Endothelial cell of umbilical vein (primary cell): Measurements from ENCODE around the gene PPP4R1. TPM values are rescaled to one million over a fixed set of nuclear protein-coding genes. Genes with fewer than 3 reads are reported as not detected.

ENCODE experiments used
- BruUV-seq: library from RNA; stranded (reverse); fragments of 400-500 nt; replicated peaks from 2 replicates; lab custom pipeline; 2021; lab: Mats Ljungman, UMichigan
- CTCF ChIA-PET: fragments of 300-600, 350-600 bp; sonication (Branson Sonifier 250); formaldehyde crosslinking; loops from one replicate; lab custom pipeline; 2021; ENCODE audit warnings: antibody characterized with exemption, inconsistent platforms; lab: Charles Lee
- POLR2A ChIA-PET: fragments of 300-600, 350-600 bp; sonication (Branson Sonifier 250); formaldehyde crosslinking; loops from one replicate; lab custom pipeline; 2021; ENCODE audit warnings: antibody characterized with exemption, inconsistent platforms; lab: Charles Lee
- DNase-seq: peaks from one replicate; pipeline ENCODE4 v3.0.0-alpha.2; 2011; ENCODE audit warnings: low read depth, low spot score
- FAIRE-seq: peaks from 2 replicates; lab custom pipeline; 2011; peaks lifted over from hg19 to GRCh38; lab: Jason Lieb, UNC
- H2AFZ ChIP-seq: 2 replicates; pipeline ENCODE4 v1.6.0; 2012; ENCODE audit warnings: low read depth, low read length, control low read depth, inconsistent platforms
- H3K27ac ChIP-seq: 2 replicates; pipeline ENCODE4 v1.5.1; 2011; ENCODE audit warnings: low read depth, mild to moderate bottlenecking, control low read depth, low read length, moderate library complexity; ENCODE audit not compliant: insufficient read depth
- H3K27me3 ChIP-seq, 2 experiments: 2 replicates each; pipeline versions ENCODE4 v1.6.0 to v1.6.1; 2011; ENCODE audit warnings: low read length in 2 of 2, mixed read lengths in 1 of 2; ENCODE audit not compliant: control insufficient read depth in 2 of 2, insufficient read depth in 2 of 2
- H3K36me3 ChIP-seq, 2 experiments: 2 replicates in 1 of 2; 3 replicates in 1 of 2; pipeline ENCODE4 v1.5.1; 2011; ENCODE audit warnings: low read length in 2 of 2, mild to moderate bottlenecking in 1 of 2, moderate library complexity in 1 of 2; ENCODE audit not compliant: control insufficient read depth in 2 of 2, insufficient read depth in 2 of 2; ENCODE audit errors: extremely low read depth in 1 of 2
- H3K4me1 ChIP-seq: 3 replicates; pipeline ENCODE4 v1.5.1; 2011; ENCODE audit warnings: mild to moderate bottlenecking, low read length; ENCODE audit not compliant: control insufficient read depth, insufficient read depth; ENCODE audit errors: extremely low read depth
- H3K4me2 ChIP-seq: 2 replicates; pipeline ENCODE4 v1.6.1; 2011; ENCODE audit warnings: low read length, control low read depth, mixed read lengths; ENCODE audit not compliant: insufficient read depth
- H3K4me3 ChIP-seq, 3 experiments: fragments of 200-600 bp in 1 of 3; sonication (generic), shearing (Covaris generic) in 1 of 3; replicated peaks in 1 of 3; 2 replicates each; pipeline ENCODE4 v1.5.1; 2011 to 2016; ENCODE audit warnings: control low read depth in 3 of 3, low read length in 3 of 3, mild to moderate bottlenecking in 2 of 3, inconsistent platforms in 1 of 3, low read depth in 1 of 3, moderate library complexity in 1 of 3; ENCODE audit not compliant: insufficient read depth in 1 of 3
- H3K79me2 ChIP-seq: 2 replicates; pipeline ENCODE4 v1.6.0; 2012; ENCODE audit warnings: low read length, inconsistent platforms; ENCODE audit not compliant: control insufficient read depth, insufficient read depth
- H3K9ac ChIP-seq: replicated peaks from 2 replicates; pipeline ENCODE3; 2011; ENCODE audit warnings: low read length, control low read depth; ENCODE audit not compliant: insufficient read depth; ENCODE audit errors: extremely low read depth
- H3K9me1 ChIP-seq: replicated peaks from 3 replicates; pipeline ENCODE4 v1.6.0; 2011; ENCODE audit warnings: mild to moderate bottlenecking, low read length; ENCODE audit not compliant: control insufficient read depth, insufficient read depth; ENCODE audit errors: extremely low read depth
- H3K9me3 ChIP-seq: replicated peaks from 2 replicates; pipeline ENCODE4 v1.5.1; 2012; ENCODE audit warnings: low read length, inconsistent platforms; ENCODE audit not compliant: control insufficient read depth, insufficient read depth
- H4K20me1 ChIP-seq: replicated peaks from 2 replicates; pipeline ENCODE3; 2011; ENCODE audit warnings: mild to moderate bottlenecking, low read length; ENCODE audit not compliant: control insufficient read depth, insufficient read depth; ENCODE audit errors: extremely low read depth
- CTCF ChIP-seq, 2 donors: IDR thresholded peaks; 1 replicate in 1 of 2; 2 replicates in 1 of 2; pipeline ENCODE4 v1.5.1; 2011; ENCODE audit warnings: low read length in 2 of 2, mild to moderate bottlenecking in 2 of 2, moderate library complexity in 2 of 2, control low read depth in 1 of 2, inconsistent platforms in 1 of 2, low read depth in 1 of 2; ENCODE audit not compliant: insufficient read depth in 1 of 2; ENCODE audit errors: extremely low read depth in 1 of 2
- EZH2 ChIP-seq: IDR thresholded peaks from 2 replicates; pipeline ENCODE4 v1.6.1; 2012; ENCODE audit warnings: borderline replicate concordance, low read depth, mild to moderate bottlenecking, moderate library complexity, low read length, inconsistent platforms; ENCODE audit not compliant: severe bottlenecking
- FOS ChIP-seq: IDR thresholded peaks from 2 replicates; pipeline ENCODE4 v1.6.1; 2011; ENCODE audit warnings: mild to moderate bottlenecking, low read length, moderate library complexity, borderline replicate concordance; ENCODE audit not compliant: insufficient read depth
- GATA2 ChIP-seq: IDR thresholded peaks from 2 replicates; pipeline ENCODE4 v1.7.0; 2011; ENCODE audit warnings: low read depth, mild to moderate bottlenecking, moderate library complexity, mixed read lengths, low read length; ENCODE audit not compliant: insufficient read length, insufficient read depth
- JUN ChIP-seq: IDR thresholded peaks from 2 replicates; pipeline ENCODE4 v1.6.1; 2011; ENCODE audit warnings: borderline replicate concordance, low read depth; ENCODE audit not compliant: insufficient read length, insufficient read depth
- MYC ChIP-seq: IDR thresholded peaks from one replicate; pipeline ENCODE4 v1.6.1; 2011; ENCODE audit warnings: mild to moderate bottlenecking, low read depth, low read length
- POLR2A ChIP-seq: IDR thresholded peaks from 2 replicates; pipeline ENCODE4 v1.6.1; 2012; ENCODE audit warnings: low read depth, mild to moderate bottlenecking, control low read depth, low read length
- POLR2AphosphoS5 ChIP-seq: IDR thresholded peaks from 2 replicates; pipeline ENCODE4 v1.6.1; 2012; ENCODE audit warnings: low read depth, mild to moderate bottlenecking, control low read depth, low read length, moderate library complexity; ENCODE audit not compliant: insufficient read depth
- dilution Hi-C: fragments of 300-500 bp; cut with MboI; formaldehyde crosslinking; loops from one replicate; pipeline ENCODE4 v1.15.0; 2019; ENCODE audit warnings: low sequenced_read_pairs; ENCODE audit not compliant: extremely low pct_ligation_motif_present
- intact Hi-C: fragments of 100-400 bp; cut with micrococcal nuclease; formaldehyde crosslinking; loops from one replicate; pipeline ENCODE4 v1.10.0; 2022
- polyA plus RNA-seq, 4 experiments: library from polyadenylated mRNA; depleted of rRNA in 3 of 4; stranded (reverse) in 3 of 4; unstranded in 1 of 4; fragments of >200 nt; gene quantifications; 2 replicates each; pipeline versions ENCODE4 v1.2.1 to v1.2.3, GENCODE V29; 2011 to 2012; ENCODE audit warnings: missing spikeins in 1 of 4
- total RNA-seq: library from RNA; stranded (reverse); gene quantifications from 2 replicates; pipeline ENCODE4 v1.2.3, GENCODE V29; 2021
- TF ChIP-seq, protein P1 (sequence below): IDR thresholded peaks from 2 replicates; pipeline ENCODE4 v1.6.1; 2011; ENCODE audit not compliant: insufficient read depth, insufficient read length

The PPP4R1 gene
- total and polyA plus RNA-seq, 2 donors (not counting 3 experiments of a cell fraction or from before 2014, with no cell fraction given), result 138 to 152 TPM

- intact Hi-C loops, result no loop called here
- Histone ChIP-seq H3K4me3 (no peak overlapping the region), H3K9ac (no peak overlapping the region), H4K20me1 (peaks cover 2% of the 10 kb centered on the region), H3K27me3 (no peaks in the 10 kb centered on the region), H3K9me1 (no peaks in the 10 kb centered on the region), H2AFZ (no peak overlapping the region), H3K9me3 (no peaks in the 10 kb centered on the region), H3K79me2 (peaks cover 13% of the 10 kb centered on the region), H3K27ac (no peak overlapping the region), H3K4me2 (no peak overlapping the region), H3K4me1 (no peaks in the 10 kb centered on the region), H3K36me3 (peaks cover 23 to 32% of the 10 kb centered on the region in 2 experiments)
- BruUV-seq, result no TSS peak
- TF ChIP-seq CTCF (IDR thresholded peaks at IDR 0.05; ENCODE audit: extremely low read depth in 1 of 2, insufficient read depth in 1 of 2, low read depth in 1 of 2, low read length in 2 of 2), result no peak
- TF ChIP-seq FOS, result no peak
- no peak for TF ChIP-seq EZH2
- TF ChIP-seq POLR2A, result no peak
- TF ChIP-seq MYC, result no peak
- TF ChIP-seq GATA2, result no peak
- TF ChIP-seq, protein P1, sequence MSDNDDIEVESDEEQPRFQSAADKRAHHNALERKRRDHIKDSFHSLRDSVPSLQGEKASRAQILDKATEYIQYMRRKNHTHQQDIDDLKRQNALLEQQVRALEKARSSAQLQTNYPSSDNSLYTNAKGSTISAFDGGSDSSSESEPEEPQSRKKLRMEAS, result no peak
- TF ChIP-seq JUN, result no peak
- no peak for TF ChIP-seq POLR2AphosphoS5
- POLR2A ChIA-PET, result no interaction called here
- dilution Hi-C loops, result no loop called here
- CTCF ChIA-PET, result interaction anchor here (0.9 to 1.7 kb wide), 5 partner anchors 11 to 197 kb away, joined by 3 to 7 read pairs (median 4); no protein-coding TSS in a partner anchor
- FAIRE-seq, result no peak
- DNase-seq, result no peak
Observed at GRCh38 chr18:9562584-9562983, 51.8 kb downstream of the PPP4R1 start.
